Stimulated activated CD8-positive, alpha-beta memory T cell treated with anti-CD3 and anti-CD28 coated beads, Interleukin-15, amount 100 ng/mL, for 4 hours (primary cell): ENCODE results near the gene DOCK7.
"Not testable (repeated sequence)": the region's sequence is repeated elsewhere in the genome, so short reads cannot be mapped to it uniquely, and the experiment has no call there.

Experiments
- DNase-seq, 2 donors: peaks; one replicate each; pipeline ENCODE4 v3.0.0-alpha.2; 2020; ENCODE audit warnings: low read depth in 2 of 2

Gene DOCK7

DNA sequence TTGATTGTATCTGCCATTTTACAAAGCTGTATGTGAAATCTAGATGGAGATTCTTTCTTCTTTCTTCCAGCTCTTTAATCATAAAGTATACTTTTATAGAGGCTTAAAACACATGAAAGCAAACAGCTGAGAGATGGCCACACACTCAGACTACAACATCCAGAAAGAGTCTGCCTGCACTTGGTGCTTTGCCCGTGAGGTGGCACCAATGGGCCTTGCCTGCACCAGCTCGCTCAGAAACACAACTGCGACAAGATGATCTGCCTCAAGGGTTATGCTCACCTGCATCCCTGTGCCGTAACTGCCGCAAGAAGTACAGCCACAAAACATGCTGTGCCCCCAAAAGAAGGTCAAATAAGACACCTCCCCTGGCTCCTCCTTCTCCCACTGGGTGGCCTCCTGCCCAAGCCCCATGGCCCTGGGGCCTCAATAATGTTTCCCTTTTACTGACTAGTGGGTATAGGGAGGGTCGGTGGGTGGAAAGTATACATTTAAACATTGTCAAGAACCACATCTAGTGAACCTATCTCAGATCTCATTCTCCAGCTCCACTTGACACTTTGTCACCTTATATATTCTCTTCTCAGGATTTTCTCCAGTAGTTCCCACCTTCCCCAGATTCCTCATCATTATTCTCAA lies 157.6 kb downstream of the DOCK7 start:
- no peak for DNase-seq

DNA sequence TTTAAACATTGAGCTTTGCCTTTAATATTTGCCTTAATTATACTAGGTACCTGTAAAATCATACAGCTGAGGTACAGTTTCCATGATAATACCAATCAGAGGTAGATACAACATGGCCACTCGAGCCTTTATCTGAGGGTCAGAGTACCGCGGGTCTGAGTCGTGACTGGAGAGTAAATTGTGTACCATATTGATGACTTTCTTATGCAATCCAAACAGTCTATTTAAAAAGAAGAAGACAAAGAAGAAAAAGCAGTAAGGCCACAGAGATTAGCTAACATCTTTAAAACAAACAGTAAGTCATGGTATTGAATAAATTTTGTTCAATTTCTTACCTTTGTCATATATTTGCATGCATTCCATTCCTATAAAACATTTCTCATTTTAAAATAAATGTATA lies 159.0 kb downstream of the DOCK7 start:
- no peak for DNase-seq

GRCh38 chr1:62528015-62528414 lies 160.2 kb downstream of the DOCK7 start:
- no peak for DNase-seq

DNA sequence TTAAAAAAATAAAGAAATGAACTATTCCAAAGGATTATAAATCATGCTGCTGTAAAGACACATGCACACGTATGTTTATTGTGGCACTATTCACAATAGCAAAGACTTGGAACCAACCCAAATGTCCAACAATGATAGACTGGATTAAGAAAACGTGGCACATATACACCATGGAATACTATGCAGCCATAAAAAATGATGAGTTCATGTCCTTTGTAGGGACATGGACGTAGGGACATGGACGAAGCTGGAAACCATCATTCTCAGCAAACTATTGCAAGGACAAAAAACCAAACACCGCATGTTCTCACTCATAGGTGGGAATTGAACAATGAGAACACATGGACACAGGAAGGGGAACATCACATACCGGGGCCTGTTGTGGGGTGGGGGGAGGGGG lies 160.8 kb downstream of the DOCK7 start:
- not testable (repeated sequence) for DNase-seq

- DNase-seq = no peak
These were observed 164.3 kb downstream of the DOCK7 start for GRCh38 chr1:62523860-62524259.

DNA sequence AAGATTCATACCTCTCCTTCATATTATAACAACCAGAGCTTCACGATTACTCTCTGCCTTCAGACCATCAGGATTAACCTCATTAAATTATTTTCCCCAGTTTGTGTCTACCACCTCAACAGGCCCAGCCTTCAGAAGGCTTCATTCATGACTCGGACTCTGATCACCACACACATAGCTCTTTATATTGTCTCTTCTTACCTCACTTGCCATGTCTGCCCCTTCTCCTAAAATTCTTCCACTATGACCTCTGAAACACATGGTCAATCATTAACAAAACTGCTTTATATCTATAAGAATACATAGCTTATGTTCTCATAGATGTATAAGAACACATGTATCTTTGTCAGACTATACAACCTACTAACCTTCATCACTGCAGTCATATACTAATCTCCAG lies 171.6 kb downstream of the DOCK7 start:
- no peak for DNase-seq

- no peak for DNase-seq
These were observed 173.3 kb downstream of the DOCK7 start for GRCh38 chr1:62514746-62515423.

DNA sequence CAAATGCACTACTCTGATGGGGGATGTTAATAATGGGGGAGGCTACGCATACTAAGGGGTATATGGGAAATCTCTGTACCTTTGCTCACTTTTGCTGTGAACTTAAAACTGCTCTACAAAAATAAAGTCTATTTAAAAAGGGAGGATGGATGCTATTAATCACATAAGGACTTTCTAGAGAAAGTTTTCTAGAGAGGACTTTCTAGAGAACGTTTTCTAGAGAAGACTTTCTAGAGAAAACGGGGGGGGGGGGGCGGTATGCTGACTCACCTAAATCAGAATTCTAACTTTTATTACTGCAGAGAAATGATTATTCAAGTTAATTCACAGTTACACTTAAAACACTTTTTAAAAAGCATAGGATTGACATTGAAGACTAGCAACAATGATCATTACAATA lies 175.2 kb downstream of the DOCK7 start:
- no peak for DNase-seq

- no peak for DNase-seq
These were observed 179.2 kb downstream of the DOCK7 start for GRCh38 chr1:62509028-62509427.

GRCh38 chr1:62508187-62508758 lies 179.9 kb downstream of the DOCK7 start:
- DNase-seq = no peak

- DNase-seq = no peak
These were observed 188.0 kb downstream of the DOCK7 start for GRCh38 chr1:62500210-62500609.

DNA sequence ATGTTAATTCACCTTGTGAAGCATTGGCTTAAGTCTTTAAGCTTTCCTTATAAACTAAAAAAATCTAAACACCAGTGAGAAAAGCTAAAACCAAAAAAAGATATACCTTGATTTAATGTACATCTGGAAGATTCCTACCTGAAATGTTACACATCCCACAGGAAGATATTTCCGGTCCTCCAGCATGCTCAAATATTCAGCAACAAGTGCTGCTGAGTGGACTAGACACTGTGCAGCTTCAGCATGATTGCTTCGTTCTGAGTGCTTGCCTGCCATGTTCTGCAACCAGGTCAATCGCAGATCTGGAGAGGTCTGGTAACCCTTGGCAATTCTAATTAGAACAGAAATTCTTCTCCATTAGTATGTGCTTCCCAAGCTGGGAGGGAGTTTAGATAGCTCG lies 194.0 kb downstream of the DOCK7 start:
- DNase-seq = no peak

GRCh38 chr1:62493656-62494055 lies 194.5 kb downstream of the DOCK7 start:
- no peak for DNase-seq

DNA sequence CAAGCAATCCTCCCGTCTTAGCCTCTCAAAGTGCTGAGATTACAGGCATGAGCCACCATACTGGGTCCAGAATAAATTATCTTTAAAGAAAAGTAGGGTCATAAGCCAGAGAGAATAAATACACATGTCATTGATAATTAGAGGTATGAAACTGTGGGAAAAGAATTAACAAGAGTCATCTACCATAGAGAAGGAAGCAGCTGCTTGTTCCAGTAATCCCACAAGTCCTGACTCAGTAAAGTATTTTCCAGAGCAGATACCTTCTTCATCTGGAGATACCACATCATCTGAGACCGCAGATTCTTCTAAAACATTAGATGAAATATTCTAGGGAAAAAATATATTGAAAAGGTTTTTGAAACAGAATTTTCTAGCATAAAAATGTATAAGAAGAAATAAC lies 195.7 kb downstream of the DOCK7 start:
- no peak for DNase-seq

DNA sequence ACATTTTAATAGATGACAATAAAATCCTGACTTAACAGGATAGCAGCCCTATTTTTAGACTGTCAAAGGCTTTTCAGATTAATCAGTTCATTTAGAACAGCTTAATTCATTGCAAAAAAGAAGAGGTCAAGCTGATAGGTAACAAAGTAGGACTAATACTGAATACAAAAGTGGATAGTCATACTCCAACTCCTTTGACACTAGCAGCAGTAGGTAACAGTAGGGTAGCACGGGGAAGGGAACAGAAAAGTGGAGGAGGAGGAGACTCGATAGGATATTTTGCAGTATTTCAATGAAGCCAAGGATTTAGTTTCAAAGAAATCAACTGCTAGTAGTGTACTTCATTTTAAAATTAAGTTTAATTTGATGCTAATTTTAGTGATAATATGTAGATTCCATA lies 200.2 kb downstream of the DOCK7 start:
- DNase-seq = no peak

DNA sequence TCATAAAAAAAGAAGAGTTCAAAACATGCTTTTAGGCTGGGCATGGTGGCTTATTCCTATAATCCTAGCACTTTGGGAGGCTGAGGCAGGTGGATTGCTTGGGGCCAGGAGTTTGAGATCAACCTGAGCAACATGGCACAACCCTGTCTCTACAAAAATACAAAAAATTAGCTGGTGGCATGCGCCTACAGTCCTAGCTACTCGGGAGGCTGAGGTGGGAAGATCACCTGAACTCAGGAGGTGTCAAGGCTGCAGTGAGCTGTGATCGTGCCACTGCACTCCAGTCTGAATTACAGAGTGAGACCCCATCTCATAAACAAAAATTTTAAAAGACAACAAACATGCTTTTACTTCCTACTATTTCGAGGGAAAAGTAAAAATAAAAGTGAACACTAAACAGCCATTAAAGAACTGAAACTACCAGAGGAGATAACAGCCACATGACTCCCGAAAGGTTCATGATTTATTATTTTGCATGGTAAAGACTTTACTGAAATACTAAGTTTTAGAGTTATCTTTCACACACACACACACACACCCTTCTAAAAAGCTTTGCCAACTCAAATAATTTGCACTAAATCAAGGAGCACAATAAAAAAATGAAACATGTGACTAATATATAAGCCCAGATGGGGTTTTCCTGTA lies 203.2 kb downstream of the DOCK7 start:
- DNase-seq = no peak

- DNase-seq = no peak
These were observed 206.5 kb downstream of the DOCK7 start for GRCh38 chr1:62481681-62482080.

GRCh38 chr1:62476525-62477219 lies 211.5 kb downstream of the DOCK7 start:
- no peak for DNase-seq

- DNase-seq = no peak
These were observed 221.1 kb downstream of the DOCK7 start for GRCh38 chr1:62467092-62467491.

DNA sequence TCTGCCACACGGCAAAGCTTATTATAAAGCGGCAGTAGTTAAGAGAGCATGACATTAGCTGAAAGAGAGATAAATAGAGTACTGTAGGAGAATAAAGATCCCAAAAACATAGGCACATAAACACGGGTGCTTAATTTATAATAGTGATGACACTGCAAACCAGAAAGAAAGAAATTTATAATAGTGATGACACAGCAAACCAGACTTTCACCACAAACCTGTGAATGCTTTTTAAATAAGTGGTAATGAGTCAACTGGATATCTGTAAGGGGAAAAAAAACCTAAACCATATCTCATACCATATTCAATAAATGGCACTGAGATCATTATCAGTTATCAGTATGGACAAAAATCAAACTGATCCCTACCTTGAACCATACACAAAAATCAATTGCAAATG lies 225.8 kb downstream of the DOCK7 start:
- no peak for DNase-seq

GRCh38 chr1:62457955-62458354 lies 230.2 kb downstream of the DOCK7 start:
- no peak for DNase-seq

DNA sequence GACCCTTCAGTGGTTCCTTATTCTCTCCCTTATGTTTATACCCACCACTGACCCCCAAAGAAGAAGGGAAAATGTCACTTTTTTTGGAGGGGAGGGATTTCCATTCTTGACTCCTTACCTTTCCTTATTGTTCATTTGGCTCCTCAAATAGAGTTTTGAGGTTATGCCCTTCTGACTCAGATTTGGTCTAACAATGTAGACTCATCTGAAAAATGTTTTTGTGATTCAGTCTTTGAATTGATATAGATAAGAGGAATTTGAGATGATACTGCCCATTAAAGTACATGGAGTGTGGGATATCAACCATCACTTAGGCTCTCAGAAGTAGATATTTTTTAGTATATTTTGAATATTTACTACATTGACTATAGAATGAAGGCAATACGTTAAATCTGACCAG lies 235.2 kb downstream of the DOCK7 start:
- DNase-seq = no peak
